Measurements from ENCODE around the gene TNRC6C.

Gene TNRC6C

GRCh38 chr17:77923776-77924513 lies 34.6 kb upstream of the TNRC6C start:
- TF ChIP-seq CTCF (IDR thresholded peaks at IDR 0.05; ENCODE audit: unreplicated experiment in 3 of 3), result no peak
- no peak overlapping the region for H3K27ac Mint-ChIP-seq
- no peak overlapping the region for H3K4me3 Mint-ChIP-seq
- H3K27me3 Mint-ChIP-seq (ENCODE audit: low read depth), result peaks cover 33% of the 10 kb centered on the region
- peaks cover 14% of the 10 kb centered on the region for H3K9me3 Mint-ChIP-seq
- peaks cover 3% of the 10 kb centered on the region for H3K36me3 Mint-ChIP-seq (ENCODE audit: low read depth)
- peaks cover 26% of the 10 kb centered on the region for H3K4me1 Mint-ChIP-seq

- no peak for TF ChIP-seq CTCF (IDR thresholded peaks at IDR 0.05; ENCODE audit: unreplicated experiment in 3 of 3)
- Mint-ChIP-seq H3K4me3 (peak overlapping the region in 1 of 3 experiments; percentile 18), H3K36me3 (ENCODE audit: low read depth) (peaks cover 3% of the 10 kb centered on the region), H3K9me3 (peaks cover 6% of the 10 kb centered on the region), H3K27ac (no peak overlapping the region), H3K4me1 (peaks cover 26% of the 10 kb centered on the region), H3K27me3 (ENCODE audit: low read depth) (peaks cover 24% of the 10 kb centered on the region)
Measured at GRCh38 chr17:77924757-77925336, 33.7 kb upstream of the TNRC6C start.

- no peak overlapping the region for H3K27ac Mint-ChIP-seq
- H3K4me1 Mint-ChIP-seq, result peaks cover 29% of the 10 kb centered on the region
- H3K36me3 Mint-ChIP-seq (ENCODE audit: low read depth), result peaks cover 3% of the 10 kb centered on the region
- no peak for TF ChIP-seq CTCF (IDR thresholded peaks at IDR 0.05; ENCODE audit: unreplicated experiment in 3 of 3)
- H3K9me3 Mint-ChIP-seq, result peaks cover 5% of the 10 kb centered on the region
- H3K27me3 Mint-ChIP-seq (ENCODE audit: low read depth), result peaks cover 27% of the 10 kb centered on the region
- no peak overlapping the region for H3K4me3 Mint-ChIP-seq
Measured at GRCh38 chr17:77925831-77926543, 32.5 kb upstream of the TNRC6C start.

GRCh38 chr17:77926981-77927380 lies 31.5 kb upstream of the TNRC6C start:
- H3K27me3 Mint-ChIP-seq (ENCODE audit: low read depth), result peaks cover 34% of the 10 kb centered on the region
- no peak overlapping the region for H3K27ac Mint-ChIP-seq
- peaks cover 36% of the 10 kb centered on the region for H3K4me1 Mint-ChIP-seq
- no peak for TF ChIP-seq CTCF (IDR thresholded peaks at IDR 0.05; ENCODE audit: unreplicated experiment in 3 of 3)
- H3K36me3 Mint-ChIP-seq (ENCODE audit: low read depth), result no peaks in the 10 kb centered on the region
- no peaks in the 10 kb centered on the region for H3K9me3 Mint-ChIP-seq
- H3K4me3 Mint-ChIP-seq, result no peak overlapping the region

GRCh38 chr17:77927777-77928518 lies 30.6 kb upstream of the TNRC6C start:
- no peak overlapping the region for H3K4me3 Mint-ChIP-seq
- no peak for TF ChIP-seq CTCF (IDR thresholded peaks at IDR 0.05; ENCODE audit: unreplicated experiment in 3 of 3)
- peaks cover 36% of the 10 kb centered on the region for H3K4me1 Mint-ChIP-seq
- H3K27ac Mint-ChIP-seq, result no peak overlapping the region
- H3K36me3 Mint-ChIP-seq (ENCODE audit: low read depth), result no peaks in the 10 kb centered on the region
- no peaks in the 10 kb centered on the region for H3K9me3 Mint-ChIP-seq
- peaks cover 34% of the 10 kb centered on the region for H3K27me3 Mint-ChIP-seq (ENCODE audit: low read depth)

Data from nephron (organoid).